Muscle layer of duodenum (tissue), 2 donors: ENCODE data around the gene TMEM163.

Source experiments
- H3K27ac ChIP-seq: one replicate; pipeline ENCODE4 v1.7.0; 2013; ENCODE audit warnings: mild to moderate bottlenecking, low read length
- H3K27me3 ChIP-seq: one replicate; pipeline ENCODE4 v1.7.0; 2013; ENCODE audit warnings: low read depth, mild to moderate bottlenecking, control low read depth, low read length
- H3K36me3 ChIP-seq, 2 donors: one replicate each; pipeline ENCODE4 v1.7.0; 2013; ENCODE audit warnings: low read length in 2 of 2, control low read depth in 1 of 2, mild to moderate bottlenecking in 1 of 2; ENCODE audit not compliant: insufficient read depth in 2 of 2, control insufficient read depth in 1 of 2
- H3K4me1 ChIP-seq, 2 donors: one replicate each; pipeline ENCODE4 v1.7.0; 2013; ENCODE audit warnings: low read length in 2 of 2, mild to moderate bottlenecking in 2 of 2, control low read depth in 1 of 2, moderate library complexity in 1 of 2; ENCODE audit not compliant: insufficient read depth in 2 of 2, control insufficient read depth in 1 of 2
- H3K4me3 ChIP-seq, 2 donors: one replicate each; pipeline ENCODE4 v1.7.0; 2013; ENCODE audit warnings: low read length in 2 of 2, low read depth in 1 of 2, mild to moderate bottlenecking in 1 of 2
- H3K9me3 ChIP-seq, 2 donors: one replicate each; pipeline ENCODE4 v1.7.0; 2013; ENCODE audit warnings: low read length in 2 of 2, control low read depth in 1 of 2, mild to moderate bottlenecking in 1 of 2; ENCODE audit not compliant: control insufficient read depth in 1 of 2
- donor health status: healthy.

The TMEM163 gene

DNA sequence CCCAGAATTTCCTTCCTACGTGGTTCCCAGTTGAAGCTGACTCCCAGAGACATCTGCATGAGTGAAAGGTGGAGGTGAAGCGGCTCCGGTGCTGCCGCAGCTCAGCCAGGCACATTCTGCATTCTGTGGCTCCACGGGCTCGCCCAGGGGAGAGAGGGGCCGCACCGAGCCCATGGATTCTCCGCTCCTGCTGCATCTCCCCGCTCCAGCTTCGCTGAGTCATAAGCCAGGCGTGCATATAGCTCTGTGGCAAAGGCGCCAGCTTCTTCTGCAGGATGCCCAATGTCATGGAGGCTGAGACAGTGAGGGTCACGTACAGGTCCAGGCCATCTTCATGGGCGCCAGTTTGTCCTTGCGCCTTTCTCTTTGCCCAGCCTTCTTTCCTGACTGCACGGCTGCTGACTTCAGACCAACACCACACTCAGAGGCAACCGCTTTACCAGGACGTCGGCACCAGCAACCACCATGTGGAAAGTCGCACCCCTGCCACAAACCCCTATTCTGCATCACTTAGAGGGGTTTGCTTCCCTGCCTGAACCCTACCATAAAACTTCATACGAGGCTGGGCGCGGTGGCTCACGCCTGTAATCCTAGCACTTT is 249.2 kb downstream of the TMEM163 start:
- no peak overlapping the region for H3K4me3 ChIP-seq
- H3K27ac ChIP-seq: no peak overlapping the region
- no peaks in the 10 kb centered on the region for H3K9me3 ChIP-seq
- H3K27me3 ChIP-seq: no peaks in the 10 kb centered on the region
- H3K4me1 ChIP-seq: no peaks in the 10 kb centered on the region
- H3K36me3 ChIP-seq: no peaks in the 10 kb centered on the region

DNA sequence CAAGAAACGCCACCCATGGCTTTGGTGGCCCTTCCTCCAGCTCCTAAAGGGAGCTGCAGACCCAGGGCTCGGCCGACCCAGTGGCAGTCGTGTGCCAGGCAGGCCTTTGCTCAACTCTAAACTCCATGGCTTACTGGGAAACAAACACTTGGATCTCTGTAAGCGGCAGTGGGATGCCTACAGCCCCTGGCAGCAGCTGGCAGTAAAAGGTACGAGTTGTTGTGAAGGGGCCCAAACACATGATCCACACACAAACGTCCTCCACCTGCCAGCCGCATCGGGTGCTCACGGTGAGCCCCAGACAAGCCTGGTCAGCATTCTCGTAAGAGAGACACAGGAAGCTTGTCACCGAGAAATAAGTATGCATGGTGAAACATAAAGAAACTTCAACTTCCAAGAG is 250.0 kb downstream of the TMEM163 start:
- Histone ChIP-seq H3K4me3 (no peak overlapping the region), H3K4me1 (no peaks in the 10 kb centered on the region)

DNA sequence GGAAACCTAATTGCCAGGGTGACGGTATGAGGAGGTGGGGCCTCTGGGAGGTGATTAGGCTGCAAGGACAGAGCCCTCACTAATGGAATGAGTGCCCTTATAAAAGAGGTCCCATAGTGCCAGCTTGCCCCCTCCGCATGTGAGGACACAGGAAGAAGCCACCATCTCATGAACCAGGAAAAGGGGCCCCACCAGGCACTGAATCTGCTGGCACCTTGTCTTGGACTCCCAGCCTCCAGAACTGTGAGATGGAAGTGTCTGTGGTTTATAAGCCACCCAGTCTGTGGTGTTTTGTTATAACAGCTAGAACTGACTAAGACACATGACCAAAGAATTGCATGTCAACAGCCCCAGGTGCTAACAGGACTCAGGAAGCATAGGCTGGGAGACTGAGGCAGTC is 250.6 kb downstream of the TMEM163 start:
- H3K4me3 ChIP-seq: no peak overlapping the region
- no peaks in the 10 kb centered on the region for H3K36me3 ChIP-seq
- H3K9me3 ChIP-seq: no peaks in the 10 kb centered on the region
- H3K27me3 ChIP-seq: no peaks in the 10 kb centered on the region
- H3K27ac ChIP-seq: no peak overlapping the region
- no peaks in the 10 kb centered on the region for H3K4me1 ChIP-seq

More for the DNA sequence above, 250.0 kb downstream of the TMEM163 start:
- Histone ChIP-seq H3K27me3 (no peaks in the 10 kb centered on the region), H3K9me3 (no peaks in the 10 kb centered on the region), H3K36me3 (no peaks in the 10 kb centered on the region), H3K27ac (no peak overlapping the region)

DNA sequence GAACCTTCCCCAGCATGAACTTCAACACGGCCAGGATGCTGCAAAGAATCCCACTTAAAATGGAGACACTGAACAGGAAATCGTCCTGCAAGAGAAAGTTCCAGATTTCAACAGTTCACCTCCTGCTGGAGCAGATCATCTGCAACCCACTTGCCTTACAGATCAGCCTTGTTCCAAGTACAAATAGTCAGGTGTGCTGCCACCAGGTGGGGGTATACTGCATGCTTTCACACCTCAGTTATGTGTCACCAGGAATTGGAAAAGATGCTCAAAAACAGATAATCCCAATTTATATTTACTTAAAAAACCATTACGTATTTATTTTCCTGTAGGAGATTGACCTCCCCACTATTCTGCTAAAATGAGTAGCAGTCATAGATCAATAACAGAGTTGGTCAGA is 252.7 kb downstream of the TMEM163 start:
- H3K4me3 ChIP-seq: no peak overlapping the region
- no peaks in the 10 kb centered on the region for H3K9me3 ChIP-seq
- no peaks in the 10 kb centered on the region for H3K27me3 ChIP-seq
- H3K4me1 ChIP-seq: no peaks in the 10 kb centered on the region
- no peaks in the 10 kb centered on the region for H3K36me3 ChIP-seq
- no peak overlapping the region for H3K27ac ChIP-seq

DNA sequence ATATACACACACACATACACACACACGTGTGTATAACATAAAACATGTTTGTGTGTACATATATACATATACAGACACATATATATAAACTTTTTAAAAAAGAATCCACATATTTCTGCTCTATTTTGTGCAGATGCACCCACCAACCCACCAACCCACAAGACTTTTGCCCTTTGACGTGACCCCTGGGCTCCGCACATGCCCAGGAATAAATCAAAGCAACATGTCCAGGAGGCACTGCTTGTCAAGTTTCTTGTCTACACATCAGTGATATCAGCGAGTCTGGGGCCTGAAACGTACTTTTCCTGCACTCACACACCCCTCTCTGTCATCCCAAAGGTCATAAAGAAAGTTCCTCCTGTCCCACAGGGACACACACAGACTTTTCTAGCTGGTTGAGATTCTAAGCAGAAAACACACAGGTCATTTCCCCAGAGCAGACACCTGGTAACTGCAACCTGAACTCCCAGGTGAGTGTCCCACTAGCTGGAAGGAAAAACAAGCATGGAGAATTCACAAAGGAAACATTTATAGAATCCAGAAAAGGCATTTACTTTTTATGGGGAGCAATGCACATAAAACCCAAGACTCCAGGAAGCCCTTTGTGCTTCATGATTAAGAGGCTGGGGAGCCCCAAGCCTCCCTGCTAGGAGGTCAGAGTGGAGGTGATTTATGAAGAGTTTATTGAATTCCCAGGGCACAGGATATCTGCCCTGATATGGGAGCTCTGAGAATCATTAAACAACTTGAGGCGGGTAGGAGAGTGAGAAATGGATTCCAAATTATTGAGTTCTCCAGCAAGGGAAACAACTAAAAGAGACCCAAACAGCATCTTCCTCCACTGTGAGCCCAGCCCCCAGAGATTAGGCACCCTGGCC is 253.3 kb downstream of the TMEM163 start:
- Histone ChIP-seq H3K27ac (no peak overlapping the region), H3K36me3 (no peaks in the 10 kb centered on the region), H3K4me1 (no peaks in the 10 kb centered on the region), H3K4me3 (no peak overlapping the region), H3K9me3 (no peaks in the 10 kb centered on the region), H3K27me3 (no peaks in the 10 kb centered on the region)

DNA sequence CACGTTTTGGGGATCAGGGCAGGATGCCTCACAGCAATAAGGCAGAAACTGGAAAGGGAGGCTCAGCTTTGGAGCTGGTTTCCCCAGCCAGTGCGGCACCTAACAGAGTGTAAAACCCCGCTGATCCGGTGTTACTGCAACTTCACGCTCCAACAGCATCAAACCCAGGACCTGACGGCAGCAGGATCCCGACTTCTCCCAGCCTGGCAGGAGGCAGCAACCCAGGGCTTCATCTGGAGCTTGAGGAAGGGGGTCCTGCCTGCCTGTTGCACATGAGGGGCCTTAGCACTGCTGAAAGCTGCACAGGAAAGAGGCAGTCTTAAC is 255.1 kb downstream of the TMEM163 start:
- Histone ChIP-seq H3K36me3 (no peaks in the 10 kb centered on the region), H3K27ac (no peak overlapping the region), H3K4me1 (no peaks in the 10 kb centered on the region), H3K4me3 (no peak overlapping the region), H3K27me3 (no peaks in the 10 kb centered on the region), H3K9me3 (no peaks in the 10 kb centered on the region)

DNA sequence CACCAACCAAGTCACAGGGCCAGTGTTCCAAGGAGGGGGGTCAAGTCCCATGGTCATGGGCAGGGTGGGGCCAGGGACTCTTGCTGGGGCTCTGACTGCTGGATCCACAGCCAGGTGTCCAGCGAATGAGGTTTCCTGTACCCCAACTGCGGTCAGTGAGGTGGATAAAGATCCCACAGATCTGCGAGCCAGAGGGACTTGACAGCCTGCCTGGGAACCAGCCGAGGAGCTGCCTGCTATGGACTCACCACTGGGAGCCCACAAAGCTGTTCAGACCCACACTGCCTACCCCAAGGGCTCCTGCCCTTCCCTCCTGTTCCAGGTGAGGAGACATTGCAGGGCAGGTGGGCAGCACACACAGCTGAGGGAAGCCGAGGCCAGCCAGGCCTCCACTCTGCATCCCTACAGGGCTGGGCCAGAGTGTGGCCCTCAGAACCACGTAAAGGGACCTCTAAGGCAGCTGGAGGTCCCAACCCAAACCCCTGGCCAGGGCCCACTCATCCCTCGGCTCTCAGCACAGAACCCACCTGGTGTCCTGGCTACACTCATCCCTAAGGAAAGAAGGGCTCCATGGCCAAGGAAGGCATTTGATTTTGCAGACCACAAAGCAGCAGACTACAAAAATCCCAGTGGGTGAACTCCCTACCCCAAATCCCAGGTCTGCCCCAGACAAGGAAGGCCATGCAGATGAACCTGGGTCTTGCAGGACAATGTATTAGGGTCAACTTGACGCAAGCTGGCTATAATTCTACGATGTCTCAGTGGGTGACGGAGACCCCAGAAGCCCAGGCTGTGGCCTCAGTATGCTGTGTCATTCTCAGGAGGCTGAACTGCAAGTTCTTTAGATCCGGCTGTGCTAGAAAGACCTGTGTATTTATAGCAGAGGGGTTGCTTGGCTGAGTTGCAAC is 255.8 kb downstream of the TMEM163 start:
- no peaks in the 10 kb centered on the region for H3K27me3 ChIP-seq
- no peaks in the 10 kb centered on the region for H3K9me3 ChIP-seq
- no peaks in the 10 kb centered on the region for H3K36me3 ChIP-seq
- no peak overlapping the region for H3K27ac ChIP-seq
- no peak overlapping the region for H3K4me3 ChIP-seq
- no peaks in the 10 kb centered on the region for H3K4me1 ChIP-seq

DNA sequence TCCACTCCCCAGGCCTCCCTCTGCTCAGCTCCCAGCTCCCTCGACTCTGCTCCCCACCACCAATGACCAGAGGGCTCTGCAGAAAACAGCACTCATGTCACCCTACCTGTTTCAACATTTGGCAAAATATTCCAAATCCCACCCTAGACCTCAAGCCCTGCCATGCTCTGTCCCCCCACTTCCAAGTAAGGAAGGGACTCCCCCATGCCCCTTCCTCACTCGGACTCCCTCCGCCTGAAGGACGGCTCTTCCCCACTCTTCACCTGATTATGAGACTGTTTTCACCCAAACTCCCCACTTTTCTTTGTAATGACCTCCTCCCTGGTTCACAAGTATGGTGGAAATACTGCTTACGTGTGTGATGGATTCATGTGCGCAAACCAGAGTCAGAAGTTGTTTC is 256.5 kb downstream of the TMEM163 start:
- Histone ChIP-seq H3K27ac (no peak overlapping the region), H3K4me1 (no peaks in the 10 kb centered on the region), H3K36me3 (no peaks in the 10 kb centered on the region), H3K27me3 (no peaks in the 10 kb centered on the region), H3K9me3 (no peaks in the 10 kb centered on the region), H3K4me3 (no peak overlapping the region)

DNA sequence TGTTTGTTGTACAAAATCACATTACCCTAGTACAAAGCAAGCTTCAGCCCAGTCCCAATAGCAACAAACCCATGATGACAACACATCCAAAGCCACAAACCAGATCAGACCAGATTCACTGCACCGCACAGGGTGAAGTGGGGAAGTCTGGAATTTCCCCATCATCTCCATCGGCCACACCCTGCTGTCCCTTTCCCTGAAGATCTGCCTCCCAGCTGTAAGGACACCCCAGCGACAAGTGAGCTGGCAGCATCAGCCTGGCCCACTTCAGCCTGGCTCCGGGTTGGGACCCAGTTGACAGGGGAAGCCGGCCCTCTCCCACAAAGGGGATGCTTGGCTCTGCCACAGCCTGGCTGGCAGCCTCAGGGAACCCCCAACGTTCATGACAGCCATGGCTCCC is 257.3 kb downstream of the TMEM163 start:
- H3K4me3 ChIP-seq: no peak overlapping the region
- no peaks in the 10 kb centered on the region for H3K27me3 ChIP-seq
- no peaks in the 10 kb centered on the region for H3K4me1 ChIP-seq
- H3K27ac ChIP-seq: no peak overlapping the region
- H3K9me3 ChIP-seq: no peaks in the 10 kb centered on the region
- H3K36me3 ChIP-seq: no peaks in the 10 kb centered on the region

DNA sequence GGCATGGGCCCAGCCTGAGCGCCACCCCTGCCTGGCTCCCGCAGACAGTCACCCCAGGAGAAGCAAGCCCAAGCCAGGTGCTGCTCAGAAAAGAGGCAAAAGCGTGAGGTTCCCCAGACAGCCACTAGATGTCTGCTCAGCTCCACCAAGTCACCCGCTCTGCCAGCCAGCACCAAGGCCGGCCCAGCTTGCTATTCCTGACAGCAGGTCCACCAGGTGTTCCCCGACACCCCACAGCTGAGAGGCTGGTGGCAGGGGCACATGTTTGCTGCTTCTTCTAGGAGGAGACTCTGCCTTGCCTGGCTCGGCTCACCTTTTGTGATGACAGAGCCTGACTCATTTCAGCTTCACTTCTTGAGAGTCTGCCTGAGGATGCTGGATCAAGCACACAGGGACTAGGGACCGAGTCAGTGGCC is 258.2 kb downstream of the TMEM163 start:
- Histone ChIP-seq H3K4me3 (no peak overlapping the region), H3K36me3 (no peaks in the 10 kb centered on the region), H3K27ac (no peak overlapping the region), H3K27me3 (no peaks in the 10 kb centered on the region), H3K4me1 (no peaks in the 10 kb centered on the region), H3K9me3 (no peaks in the 10 kb centered on the region)

DNA sequence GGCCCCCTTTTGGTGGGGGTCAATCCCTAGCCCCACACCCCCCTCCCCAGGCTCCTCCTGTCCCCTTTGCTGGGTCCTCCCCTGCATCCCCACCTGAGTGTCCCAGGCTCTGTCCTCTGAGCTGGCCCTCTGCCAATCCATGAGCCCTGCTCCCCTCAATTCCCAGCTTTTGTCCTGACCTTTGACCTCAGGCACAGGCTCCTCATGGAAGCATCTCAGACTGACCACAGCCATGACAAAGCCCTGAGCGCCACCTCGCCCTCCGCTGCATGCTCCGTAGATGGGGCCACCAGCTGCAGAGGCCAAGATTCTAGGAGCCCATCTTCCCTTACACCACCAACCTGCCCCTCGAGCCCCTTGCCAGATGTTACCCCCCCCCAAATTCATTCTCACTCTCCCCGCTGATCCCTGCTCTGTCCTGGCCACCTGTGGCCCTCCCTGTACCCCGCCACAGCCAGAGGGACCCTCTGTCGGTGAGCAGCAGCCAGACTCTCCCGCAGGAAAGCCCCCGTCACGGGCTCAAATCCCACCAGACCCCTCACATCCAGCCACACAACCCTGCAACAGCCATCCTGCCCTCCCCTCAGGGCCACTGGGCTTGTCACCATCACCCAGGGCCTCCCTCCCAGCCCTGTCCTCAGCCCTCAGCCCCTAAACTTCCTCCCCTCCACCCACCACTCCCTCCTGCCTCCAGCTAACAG is 258.9 kb downstream of the TMEM163 start:
- Histone ChIP-seq H3K9me3 (no peaks in the 10 kb centered on the region), H3K27ac (no peak overlapping the region), H3K27me3 (no peaks in the 10 kb centered on the region), H3K4me1 (no peaks in the 10 kb centered on the region), H3K36me3 (no peaks in the 10 kb centered on the region), H3K4me3 (no peak overlapping the region)
